Smooth muscle cell (in vitro differentiated cells): ENCODE data around the gene HOXB4. TPM values are rescaled to one million over a fixed set of nuclear protein-coding genes. Genes with fewer than 3 reads are reported as not detected.

Experiments used
- DNase-seq: peaks from one replicate; lab custom pipeline; 2025; ENCODE audit not compliant: unreplicated experiment; lab: John Stamatoyannopoulos, UW
- H2AFZ ChIP-seq: fragments of 200-600 bp; sonication (generic); 2 replicates; pipeline ENCODE4 v1.6.0; 2016; ENCODE audit warnings: antibody characterized with exemption, low read depth, mild to moderate bottlenecking
- H3F3A ChIP-seq: fragments of 200-600 bp; sonication (generic); 2 replicates; pipeline ENCODE4 v1.6.0; 2017; ENCODE audit warnings: antibody characterized with exemption, low read depth
- H3K27ac ChIP-seq: fragments of 200-600 bp; sonication (generic); 2 replicates; pipeline ENCODE4 v1.5.1; 2016; ENCODE audit warnings: low read depth, mild to moderate bottlenecking
- H3K27me3 ChIP-seq: fragments of 200-600 bp; sonication (generic); 2 replicates; pipeline ENCODE4 v1.6.1; 2016; ENCODE audit warnings: low read depth, mild to moderate bottlenecking
- H3K36me3 ChIP-seq: fragments of 200-600 bp; sonication (generic); 2 replicates; pipeline ENCODE4 v1.5.1; 2016; ENCODE audit warnings: low read depth
- H3K4me1 ChIP-seq: fragments of 200-600 bp; sonication (generic); 2 replicates; pipeline ENCODE4 v1.5.1; 2016; ENCODE audit warnings: low read depth
- H3K4me2 ChIP-seq: fragments of 200-600 bp; sonication (generic); 2 replicates; pipeline ENCODE4 v1.6.0; 2016; ENCODE audit warnings: mild to moderate bottlenecking
- H3K4me3 ChIP-seq: fragments of 200-600 bp; sonication (generic); 2 replicates; pipeline ENCODE4 v1.5.1; 2016; ENCODE audit warnings: mild to moderate bottlenecking
- H3K79me2 ChIP-seq: fragments of 200-600 bp; sonication (generic); 2 replicates; pipeline ENCODE4 v1.6.0; 2016; ENCODE audit warnings: low read depth, mild to moderate bottlenecking
- H3K9ac ChIP-seq: fragments of 200-600 bp; sonication (generic); 2 replicates; pipeline ENCODE4 v1.6.0; 2016; ENCODE audit warnings: low read depth
- H3K9me3 ChIP-seq: fragments of 200-600 bp; sonication (generic); replicated peaks from 2 replicates; pipeline ENCODE4 v1.5.1; 2016; ENCODE audit warnings: low read depth
- H4K20me1 ChIP-seq: fragments of 200-600 bp; sonication (generic); 2 replicates; pipeline ENCODE4 v1.6.0; 2016; ENCODE audit warnings: low read depth
- WGBS: methylation state at CpG from one replicate; pipeline ENCODE4 v1.1.7; 2016; ENCODE audit warnings: low lambda C conversion rate; 5-methylcytosine and 5-hydroxymethylcytosine counted together
- polyA plus RNA-seq: library from polyadenylated mRNA; unstranded; fragments of >200 nt; fragmentation: Nextera tagmentation; extraction: Ambion mirVana; gene quantifications from 2 replicates; pipeline ENCODE4 v1.2.1, GENCODE V29; 2016
- total RNA-seq: library from RNA; depleted of rRNA; stranded (reverse); fragments of >200 nt; gene quantifications from 2 replicates; pipeline ENCODE4 v1.2.3, GENCODE V29; 2014
- TF ChIP-seq, protein P1 (sequence below): fragments of 200-600 bp; sonication (generic); IDR thresholded peaks from 2 replicates; pipeline ENCODE4 v1.5.1; 2017; ENCODE audit warnings: borderline replicate concordance, mild to moderate bottlenecking, antibody characterized with exemption; ENCODE audit not compliant: insufficient read depth, poor library complexity, severe bottlenecking

Gene HOXB4
- total and polyA plus RNA-seq, 2 experiments from 2014 or later, result 0.96 to 2.6 TPM

DNA sequence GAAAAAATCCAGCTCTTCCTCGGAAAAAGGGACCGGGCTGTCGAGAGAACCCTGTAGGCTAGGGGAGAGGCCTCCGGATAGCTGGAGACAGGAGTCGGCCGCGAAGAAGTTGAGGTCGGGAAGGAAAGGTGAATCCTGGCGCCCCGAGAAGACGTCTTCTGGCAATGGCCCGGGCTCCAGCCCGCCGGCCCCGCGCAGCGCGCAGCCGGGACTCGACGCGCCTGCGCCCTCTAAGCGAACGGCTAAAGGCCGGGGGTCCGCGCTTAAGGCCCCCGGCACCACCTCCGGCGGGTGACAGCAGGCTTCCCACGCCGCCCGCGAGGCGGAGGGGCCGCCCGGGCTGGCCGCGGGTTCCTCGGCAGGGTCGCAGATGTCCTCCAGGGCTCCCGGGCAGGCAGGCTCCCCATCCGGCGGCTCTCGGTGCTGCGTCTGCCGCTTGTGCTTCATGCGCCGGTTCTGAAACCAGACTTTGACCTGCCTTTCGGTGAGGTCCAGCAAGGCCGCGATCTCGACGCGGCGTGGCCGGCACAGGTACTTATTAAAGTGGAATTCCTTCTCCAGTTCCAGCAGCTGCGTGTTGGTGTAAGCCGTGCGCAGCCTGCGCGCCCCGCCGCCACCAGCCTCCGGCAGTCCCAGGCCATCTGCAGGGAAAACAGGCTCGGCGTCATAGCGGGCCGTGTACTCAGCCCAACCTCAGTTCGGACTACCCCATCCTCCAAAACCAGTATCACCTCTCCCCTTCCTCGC, 34.9 kb downstream of the HOXB4 start:
- H3K36me3 ChIP-seq, result no peaks in the 10 kb centered on the region
- no peaks in the 10 kb centered on the region for H3K9me3 ChIP-seq
- H2AFZ ChIP-seq, result no peak overlapping the region
- H3K4me3 ChIP-seq, result peak overlapping the region; percentile 72
- H3K27ac ChIP-seq, result peak overlapping the region; percentile 93
- peak overlapping the region; percentile 81 for H3K9ac ChIP-seq
- H3K79me2 ChIP-seq, result peaks cover 30% of the 10 kb centered on the region
- peak; percentile 36 for DNase-seq
- TF ChIP-seq, protein P1, sequence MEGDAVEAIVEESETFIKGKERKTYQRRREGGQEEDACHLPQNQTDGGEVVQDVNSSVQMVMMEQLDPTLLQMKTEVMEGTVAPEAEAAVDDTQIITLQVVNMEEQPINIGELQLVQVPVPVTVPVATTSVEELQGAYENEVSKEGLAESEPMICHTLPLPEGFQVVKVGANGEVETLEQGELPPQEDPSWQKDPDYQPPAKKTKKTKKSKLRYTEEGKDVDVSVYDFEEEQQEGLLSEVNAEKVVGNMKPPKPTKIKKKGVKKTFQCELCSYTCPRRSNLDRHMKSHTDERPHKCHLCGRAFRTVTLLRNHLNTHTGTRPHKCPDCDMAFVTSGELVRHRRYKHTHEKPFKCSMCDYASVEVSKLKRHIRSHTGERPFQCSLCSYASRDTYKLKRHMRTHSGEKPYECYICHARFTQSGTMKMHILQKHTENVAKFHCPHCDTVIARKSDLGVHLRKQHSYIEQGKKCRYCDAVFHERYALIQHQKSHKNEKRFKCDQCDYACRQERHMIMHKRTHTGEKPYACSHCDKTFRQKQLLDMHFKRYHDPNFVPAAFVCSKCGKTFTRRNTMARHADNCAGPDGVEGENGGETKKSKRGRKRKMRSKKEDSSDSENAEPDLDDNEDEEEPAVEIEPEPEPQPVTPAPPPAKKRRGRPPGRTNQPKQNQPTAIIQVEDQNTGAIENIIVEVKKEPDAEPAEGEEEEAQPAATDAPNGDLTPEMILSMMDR, result no peak
- H3F3A ChIP-seq, result peaks cover 23% of the 10 kb centered on the region
- H3K27me3 ChIP-seq, result no peaks in the 10 kb centered on the region
- under 1% methylated on average over 62 of the region's 72 CpGs for WGBS
- no peaks in the 10 kb centered on the region for H4K20me1 ChIP-seq
- H3K4me2 ChIP-seq, result peak overlapping the region; percentile 98
- H3K4me1 ChIP-seq, result peaks cover 15% of the 10 kb centered on the region

DNA sequence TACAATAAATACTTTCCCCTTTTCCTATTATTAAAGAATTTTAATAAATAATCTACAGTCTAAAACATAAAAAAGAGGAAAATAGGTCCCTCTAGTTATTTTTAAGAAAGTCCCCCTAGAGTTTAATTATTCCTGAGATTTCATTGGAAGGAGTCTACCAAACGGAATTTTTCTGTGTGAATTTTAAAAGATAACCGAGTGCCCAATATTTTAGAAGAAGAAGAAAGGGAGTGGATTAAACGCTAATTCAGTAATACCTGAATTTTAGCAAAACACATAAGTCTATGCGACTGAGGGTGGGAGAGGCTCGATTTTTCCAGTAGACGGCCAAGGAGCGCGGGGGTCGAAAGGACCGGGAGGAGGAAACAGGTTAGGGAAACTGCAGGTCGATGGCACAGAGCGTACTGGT, 35.4 kb downstream of the HOXB4 start:
- H3K27me3 ChIP-seq, result no peaks in the 10 kb centered on the region
- H3K36me3 ChIP-seq, result no peaks in the 10 kb centered on the region
- H3K79me2 ChIP-seq, result peaks cover 30% of the 10 kb centered on the region
- peak overlapping the region; percentile 81 for H3K9ac ChIP-seq
- H3F3A ChIP-seq, result peaks cover 23% of the 10 kb centered on the region
- peak overlapping the region; percentile 98 for H3K4me2 ChIP-seq
- H3K4me1 ChIP-seq, result peaks cover 15% of the 10 kb centered on the region
- peak overlapping the region; percentile 72 for H3K4me3 ChIP-seq
- TF ChIP-seq, protein P1, result no peak
- WGBS, result 5% methylated on average over 12 of the region's 12 CpGs
- no peaks in the 10 kb centered on the region for H4K20me1 ChIP-seq
- no peak for DNase-seq
- peak overlapping the region; percentile 93 for H3K27ac ChIP-seq
- H3K9me3 ChIP-seq, result no peaks in the 10 kb centered on the region
- no peak overlapping the region for H2AFZ ChIP-seq

DNA sequence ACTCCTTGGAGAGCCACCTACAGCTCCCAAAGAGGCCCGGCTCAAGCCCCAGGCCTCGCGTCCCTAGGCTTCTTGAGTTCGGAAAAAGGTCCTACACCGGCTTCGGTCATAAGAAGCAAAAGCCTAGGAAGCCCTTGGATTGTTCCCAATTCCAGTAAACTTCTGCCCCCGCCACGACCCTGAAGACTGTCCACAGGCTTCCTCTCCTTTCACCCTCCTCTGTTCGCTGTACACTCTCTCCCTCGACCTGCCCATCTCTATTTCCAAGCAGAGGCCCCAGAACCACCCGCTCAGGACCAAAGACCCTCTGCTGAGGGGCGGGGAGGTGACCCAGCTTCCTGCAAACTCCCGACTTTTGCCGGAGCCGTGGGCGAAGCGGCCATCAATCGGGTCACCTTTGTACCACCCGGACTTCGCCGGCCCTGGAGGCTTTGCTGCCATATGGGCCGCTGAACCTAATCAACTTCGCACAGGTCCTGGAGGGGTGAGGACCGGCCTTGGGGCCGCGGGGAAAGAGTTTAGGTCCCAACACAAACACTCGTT, 36.0 kb downstream of the HOXB4 start:
- TF ChIP-seq, protein P1, result no peak
- H3K4me2 ChIP-seq, result peak overlapping the region; percentile 98
- peak overlapping the region; percentile 93 for H3K27ac ChIP-seq
- no peaks in the 10 kb centered on the region for H3K27me3 ChIP-seq
- peaks cover 30% of the 10 kb centered on the region for H3K79me2 ChIP-seq
- H3K9ac ChIP-seq, result peak overlapping the region; percentile 81
- no peaks in the 10 kb centered on the region for H4K20me1 ChIP-seq
- 7% methylated on average over 27 of the region's 27 CpGs for WGBS
- peak overlapping the region; percentile 85 for H2AFZ ChIP-seq
- H3K4me3 ChIP-seq, result peak overlapping the region; percentile 72
- H3K36me3 ChIP-seq, result no peaks in the 10 kb centered on the region
- no peaks in the 10 kb centered on the region for H3K9me3 ChIP-seq
- H3K4me1 ChIP-seq, result peaks cover 15% of the 10 kb centered on the region
- no peak for DNase-seq
- H3F3A ChIP-seq, result peaks cover 23% of the 10 kb centered on the region
